Neural crest cell (in vitro differentiated cells): ENCODE data around the gene TRMT13. TPM values are rescaled to one million over a fixed set of nuclear protein-coding genes. Genes with fewer than 3 reads are reported as not detected.

Source experiments
- DNase-seq: peaks from one replicate; pipeline ENCODE4 v3.0.0; 2021; ENCODE audit warnings: low read depth, mixed read lengths, low spot score
- H3K27ac Mint-ChIP-seq: one replicate; pipeline ENCODE4 v1.8.0; 2021; ENCODE audit warnings: mild to moderate bottlenecking, mixed read lengths; ENCODE audit not compliant: unreplicated experiment
- H3K27me3 Mint-ChIP-seq: 2 replicates; pipeline ENCODE4 v1.8.0; 2021; ENCODE audit warnings: low read depth, mild to moderate bottlenecking, mixed read lengths
- H3K36me3 Mint-ChIP-seq: 2 replicates; pipeline ENCODE4 v1.8.0; 2021; ENCODE audit warnings: low read depth, mild to moderate bottlenecking, mixed read lengths
- H3K4me1 Mint-ChIP-seq: 2 replicates; pipeline ENCODE4 v1.8.0; 2021; ENCODE audit warnings: mixed read lengths
- H3K4me3 Mint-ChIP-seq: one replicate; pipeline ENCODE4 v1.8.0; 2021; ENCODE audit warnings: mild to moderate bottlenecking, mixed read lengths
- H3K9me3 Mint-ChIP-seq: 2 replicates; pipeline ENCODE4 v1.8.0; 2021; ENCODE audit warnings: mixed read lengths
- long read RNA-seq: library from polyadenylated mRNA; unstranded; transcript quantifications from one replicate; pipeline ENCODE4 v2.0.0, GENCODE V29; 2020
- total RNA-seq: library from RNA; stranded (reverse); gene quantifications from 2 replicates; pipeline ENCODE4 v1.2.1, GENCODE V29; 2021
- TF ChIP-seq, protein P1 (sequence below): fragments of 200-600 bp; sonication (generic); conservative IDR thresholded peaks from 2 replicates; pipeline ENCODE4 v1.5.0; 2021; ENCODE audit warnings: antibody characterized with exemption, mild to moderate bottlenecking

TRMT13 gene, protein sequence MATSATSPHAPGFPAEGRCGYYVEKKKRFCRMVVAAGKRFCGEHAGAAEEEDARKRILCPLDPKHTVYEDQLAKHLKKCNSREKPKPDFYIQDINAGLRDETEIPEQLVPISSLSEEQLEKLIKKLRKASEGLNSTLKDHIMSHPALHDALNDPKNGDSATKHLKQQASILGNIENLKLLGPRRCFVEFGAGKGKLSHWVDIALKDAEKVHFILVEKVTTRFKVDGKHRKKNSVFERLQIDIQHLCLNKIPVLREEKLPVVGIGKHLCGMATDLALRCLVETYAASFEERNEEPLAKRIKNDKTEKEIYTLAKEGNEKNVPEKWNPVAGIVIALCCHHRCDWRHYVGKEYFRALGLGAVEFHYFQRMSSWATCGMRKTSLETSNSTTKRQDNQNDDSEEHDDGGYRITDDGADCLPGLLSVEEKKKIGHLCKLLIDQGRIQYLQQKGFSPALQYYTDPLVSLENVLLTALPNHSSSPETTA
- total RNA-seq = 14.6 and 17.8 TPM in 2 replicates
- long read RNA-seq, transcript TRMT13-202 (11 exons, 3,129 nt) = major isoform, 16 of 51 reads
- long read RNA-seq, partial matches to known transcripts = 10 of 51 reads
- long read RNA-seq, other reads (novel, unspliced or antisense) = 23 of 51 reads

DNA sequence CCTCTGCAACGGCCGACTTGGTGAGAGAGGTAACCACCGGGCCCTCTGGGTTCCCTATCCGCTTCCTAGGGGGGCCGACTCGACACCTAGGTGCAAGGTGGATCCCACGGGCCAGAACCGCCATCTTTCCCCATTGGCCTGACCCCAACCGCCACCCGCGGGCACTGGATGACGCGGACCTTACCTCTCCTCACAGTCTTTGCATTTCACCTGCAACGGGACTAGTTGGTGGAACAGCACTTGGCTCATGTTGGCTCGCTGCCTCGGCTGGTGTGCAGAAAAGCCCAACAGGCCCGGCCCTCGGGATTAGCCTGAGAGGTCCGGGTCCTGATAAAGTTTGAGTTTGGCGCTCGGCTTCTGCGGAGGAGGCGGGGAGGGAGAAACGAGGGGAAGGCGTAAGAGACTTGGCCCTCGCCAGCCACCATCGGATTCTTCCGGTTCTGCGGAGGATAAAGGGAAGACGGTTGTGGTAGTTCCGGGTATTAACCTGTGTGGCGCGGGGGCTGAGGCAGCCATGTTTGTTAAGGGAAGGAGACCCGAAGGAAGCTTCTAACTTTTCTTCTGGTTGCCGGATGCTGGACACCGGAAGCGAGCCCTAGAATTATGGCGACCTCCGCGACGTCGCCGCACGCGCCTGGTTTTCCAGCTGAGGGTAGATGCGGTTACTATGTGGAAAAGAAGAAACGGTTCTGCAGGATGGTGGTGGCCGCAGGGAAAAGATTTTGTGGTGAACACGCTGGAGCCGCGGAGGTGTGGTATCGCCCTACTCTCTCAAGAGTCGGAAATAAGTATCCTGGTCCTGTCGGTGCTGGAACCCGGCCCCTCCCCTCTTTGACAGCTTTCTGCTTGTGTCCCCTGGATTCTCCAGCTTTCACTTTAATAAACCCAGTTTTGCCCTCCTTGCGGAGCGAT lies at the start of gene TRMT13, which contains the start of gene SASS6:
Gene TRMT13, plus strand, starts transcription at position 598 of the 912 bp plus-strand sequence. Its CDS starts 6 bp downstream, at position 604.
Gene SASS6, minus strand, starts transcription at position 365 of the 912 bp plus-strand sequence. Its CDS starts 116 bp downstream, at position 249.
- TF ChIP-seq, protein P1, sequence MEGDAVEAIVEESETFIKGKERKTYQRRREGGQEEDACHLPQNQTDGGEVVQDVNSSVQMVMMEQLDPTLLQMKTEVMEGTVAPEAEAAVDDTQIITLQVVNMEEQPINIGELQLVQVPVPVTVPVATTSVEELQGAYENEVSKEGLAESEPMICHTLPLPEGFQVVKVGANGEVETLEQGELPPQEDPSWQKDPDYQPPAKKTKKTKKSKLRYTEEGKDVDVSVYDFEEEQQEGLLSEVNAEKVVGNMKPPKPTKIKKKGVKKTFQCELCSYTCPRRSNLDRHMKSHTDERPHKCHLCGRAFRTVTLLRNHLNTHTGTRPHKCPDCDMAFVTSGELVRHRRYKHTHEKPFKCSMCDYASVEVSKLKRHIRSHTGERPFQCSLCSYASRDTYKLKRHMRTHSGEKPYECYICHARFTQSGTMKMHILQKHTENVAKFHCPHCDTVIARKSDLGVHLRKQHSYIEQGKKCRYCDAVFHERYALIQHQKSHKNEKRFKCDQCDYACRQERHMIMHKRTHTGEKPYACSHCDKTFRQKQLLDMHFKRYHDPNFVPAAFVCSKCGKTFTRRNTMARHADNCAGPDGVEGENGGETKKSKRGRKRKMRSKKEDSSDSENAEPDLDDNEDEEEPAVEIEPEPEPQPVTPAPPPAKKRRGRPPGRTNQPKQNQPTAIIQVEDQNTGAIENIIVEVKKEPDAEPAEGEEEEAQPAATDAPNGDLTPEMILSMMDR = no peak

DNA sequence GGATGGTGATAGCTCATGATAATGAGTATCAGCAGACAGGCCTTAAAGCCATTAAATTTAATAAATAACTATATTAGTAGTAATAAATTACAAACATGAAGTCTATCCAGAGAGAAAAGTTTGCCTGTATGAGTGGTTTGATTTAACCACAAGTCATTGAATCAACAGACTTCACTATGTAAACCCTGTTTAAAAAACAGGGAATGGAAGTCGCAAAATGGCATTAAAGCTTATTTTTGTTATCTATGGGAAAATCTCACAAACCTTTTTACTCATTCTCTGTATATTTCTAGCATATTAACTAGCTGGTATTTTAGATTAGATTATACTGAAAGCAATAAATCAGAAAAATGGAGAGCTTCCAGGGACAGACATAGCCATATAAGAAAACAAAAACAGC lies 45.6 kb upstream of the TRMT13 start:
- Mint-ChIP-seq H3K27me3 (no peaks in the 10 kb centered on the region), H3K27ac (no peak overlapping the region), H3K4me3 (no peak overlapping the region), H3K36me3 (peaks cover 6% of the 10 kb centered on the region), H3K4me1 (no peaks in the 10 kb centered on the region), H3K9me3 (no peaks in the 10 kb centered on the region)
- TF ChIP-seq, protein P1 = no peak
- DNase-seq = no peak

More for the DNA sequence above, at the start of gene TRMT13, which contains the start of gene SASS6:
- H3K27ac Mint-ChIP-seq = peak within 1 kb of the TSS; percentile 98
- DNase-seq = peak; percentile 89
- peaks cover 34% of the 10 kb centered on the region for H3K4me1 Mint-ChIP-seq
- H3K4me3 Mint-ChIP-seq = peak within 1 kb of the TSS; percentile 99
- H3K9me3 Mint-ChIP-seq = no peaks in the 10 kb centered on the region
- H3K36me3 Mint-ChIP-seq = no peaks in the 10 kb centered on the region
- no peaks in the 10 kb centered on the region for H3K27me3 Mint-ChIP-seq

DNA sequence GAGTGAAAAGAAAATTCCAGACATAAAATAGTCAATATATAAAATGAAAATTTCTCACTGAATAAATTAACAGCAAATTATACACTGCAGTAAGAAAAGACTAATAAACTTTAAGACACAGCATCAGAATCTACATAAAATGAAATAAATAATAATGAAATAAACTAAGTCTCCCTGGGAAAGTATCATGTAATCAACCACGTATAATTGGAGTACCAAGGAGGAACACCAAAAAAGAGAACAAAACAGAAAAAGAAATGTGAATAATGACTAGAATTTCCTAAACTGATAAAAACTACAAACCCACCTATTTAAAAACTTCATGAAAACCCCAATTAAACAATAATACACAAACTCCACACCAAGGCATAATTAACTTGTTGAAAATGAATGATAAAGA lies 43.9 kb upstream of the TRMT13 start:
- Mint-ChIP-seq H3K9me3 (no peaks in the 10 kb centered on the region), H3K4me1 (no peaks in the 10 kb centered on the region), H3K4me3 (no peak overlapping the region), H3K36me3 (peaks cover 6% of the 10 kb centered on the region), H3K27ac (no peak overlapping the region), H3K27me3 (no peaks in the 10 kb centered on the region)
- DNase-seq = no peak
- TF ChIP-seq, protein P1 = no peak

DNA sequence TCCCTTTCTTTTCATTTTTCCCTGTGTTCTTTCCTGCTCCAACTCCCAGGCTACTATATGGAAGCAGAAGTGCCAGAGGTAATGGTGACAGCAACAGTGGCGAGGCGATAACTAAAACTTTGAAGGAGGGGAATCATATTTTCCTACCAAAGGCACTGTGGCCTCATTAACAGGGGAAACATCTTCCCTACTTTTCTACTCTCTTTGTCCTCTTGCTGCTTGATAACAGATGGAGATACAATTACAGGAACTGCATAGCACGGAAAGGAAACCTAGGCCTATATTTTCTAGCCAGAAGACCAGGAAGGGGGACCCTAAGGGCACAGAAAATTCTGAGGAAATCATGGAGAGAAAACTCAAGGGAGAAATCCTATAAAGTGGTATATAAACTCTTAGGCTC lies 42.5 kb upstream of the TRMT13 start:
- no peaks in the 10 kb centered on the region for H3K27me3 Mint-ChIP-seq
- H3K36me3 Mint-ChIP-seq = peaks cover 8% of the 10 kb centered on the region
- H3K9me3 Mint-ChIP-seq = no peaks in the 10 kb centered on the region
- H3K27ac Mint-ChIP-seq = peak overlapping the region; percentile 30
- H3K4me1 Mint-ChIP-seq = no peaks in the 10 kb centered on the region
- TF ChIP-seq, protein P1 = no peak
- H3K4me3 Mint-ChIP-seq = no peak overlapping the region
- DNase-seq = no peak

DNA sequence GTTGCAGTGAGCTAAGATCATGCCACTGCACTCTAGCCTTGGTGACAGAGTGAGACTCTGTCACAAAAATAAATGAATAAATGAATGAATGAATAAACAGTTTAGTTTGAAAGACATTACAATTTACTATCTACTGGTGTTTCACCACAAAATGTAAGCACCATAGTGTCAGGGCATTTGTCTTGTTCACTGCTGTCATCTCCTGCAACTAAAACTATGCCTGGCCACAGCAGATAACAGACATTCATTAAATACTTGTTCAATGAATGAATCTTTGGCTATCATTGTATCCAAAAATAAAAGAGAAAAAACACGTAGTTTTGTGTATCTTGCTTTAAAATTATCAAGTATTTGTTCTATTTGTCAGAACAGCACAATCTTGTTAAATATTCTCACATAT lies 32.8 kb upstream of the TRMT13 start:
- peaks cover 22% of the 10 kb centered on the region for H3K36me3 Mint-ChIP-seq

More for the DNA sequence above, 32.8 kb upstream of the TRMT13 start:
- Mint-ChIP-seq H3K27ac (no peak overlapping the region), H3K27me3 (no peaks in the 10 kb centered on the region), H3K4me3 (no peak overlapping the region), H3K9me3 (no peaks in the 10 kb centered on the region), H3K4me1 (no peaks in the 10 kb centered on the region)
- no peak for DNase-seq
- TF ChIP-seq, protein P1 = no peak
